ENCODE measurements around the gene PTPN2. TPM values are rescaled to one million over a fixed set of nuclear protein-coding genes. Genes with fewer than 3 reads are reported as not detected.

Gene PTPN2
- polyA plus RNA-seq, 2 of the 4 experiments (the other 2 are of a cell fraction) = 23.0 to 32.4 TPM

DNA sequence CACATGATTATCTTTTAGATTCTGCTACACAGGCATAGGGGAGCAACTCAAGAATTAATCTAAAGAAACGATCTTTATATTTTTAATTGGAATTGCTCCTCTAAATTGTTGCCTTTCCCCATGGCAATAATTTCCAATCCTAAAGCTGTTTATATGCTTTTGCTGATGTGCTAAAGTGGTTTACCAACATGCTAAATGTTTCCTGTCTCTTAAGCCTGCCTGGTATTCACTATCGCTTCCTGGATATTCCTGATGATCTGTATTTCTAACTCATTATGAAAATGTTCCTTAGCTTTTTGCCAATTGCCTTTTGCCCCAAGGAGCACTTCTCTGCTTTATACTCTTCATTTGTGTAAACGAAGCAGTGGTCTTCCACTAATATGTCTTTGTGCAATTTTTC, 65.8 kb downstream of the PTPN2 start:
- no peak overlapping the region for H3K4me3 ChIP-seq
- DNase-seq (ENCODE audit: low read depth in 1 of 2, low spot score in 1 of 2) (no peak), FAIRE-seq (no peak), ATAC-seq (no peak)
- no peak overlapping the region for H3K4me2 ChIP-seq
- CTCF ChIA-PET = no interaction called here
- 95% methylated on average over 3 of the region's 3 CpGs for WGBS (ENCODE audit: missing lambda C conversion rate)
- POLR2A ChIA-PET = no interaction called here
- H3K9me3 ChIP-seq = no peaks in the 10 kb centered on the region
- TF ChIP-seq CHD2 (IDR thresholded peaks at IDR 0.05; ENCODE audit: low read length, partially characterized antibody) (no peak), ZFP36 (IDR thresholded peaks at IDR 0.05; ENCODE audit: borderline replicate concordance, partially characterized antibody) (no peak), HOXA7 (CRISPR knock-in tag; IDR thresholded peaks at IDR 0.05) (no peak), EP300 (IDR thresholded peaks at IDR 0.05) (no peak), FOSB (CRISPR knock-in tag; IDR thresholded peaks at IDR 0.05) (no peak), CBX8 (IDR thresholded peaks at IDR 0.05) (no peak), FOSL2 (IDR thresholded peaks at IDR 0.05) (no peak), FOSL2 (CRISPR knock-in tag; IDR thresholded peaks at IDR 0.05) (no peak), HOXB5 (CRISPR knock-in tag; IDR thresholded peaks at IDR 0.05) (no peak)
- TF ChIP-seq, protein P1, sequence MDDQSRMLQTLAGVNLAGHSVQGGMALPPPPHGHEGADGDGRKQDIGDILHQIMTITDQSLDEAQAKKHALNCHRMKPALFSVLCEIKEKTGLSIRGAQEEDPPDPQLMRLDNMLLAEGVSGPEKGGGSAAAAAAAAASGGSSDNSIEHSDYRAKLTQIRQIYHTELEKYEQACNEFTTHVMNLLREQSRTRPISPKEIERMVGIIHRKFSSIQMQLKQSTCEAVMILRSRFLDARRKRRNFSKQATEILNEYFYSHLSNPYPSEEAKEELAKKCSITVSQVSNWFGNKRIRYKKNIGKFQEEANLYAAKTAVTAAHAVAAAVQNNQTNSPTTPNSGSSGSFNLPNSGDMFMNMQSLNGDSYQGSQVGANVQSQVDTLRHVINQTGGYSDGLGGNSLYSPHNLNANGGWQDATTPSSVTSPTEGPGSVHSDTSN (IDR thresholded peaks at IDR 0.05) = no peak
- TF ChIP-seq, protein P2, sequence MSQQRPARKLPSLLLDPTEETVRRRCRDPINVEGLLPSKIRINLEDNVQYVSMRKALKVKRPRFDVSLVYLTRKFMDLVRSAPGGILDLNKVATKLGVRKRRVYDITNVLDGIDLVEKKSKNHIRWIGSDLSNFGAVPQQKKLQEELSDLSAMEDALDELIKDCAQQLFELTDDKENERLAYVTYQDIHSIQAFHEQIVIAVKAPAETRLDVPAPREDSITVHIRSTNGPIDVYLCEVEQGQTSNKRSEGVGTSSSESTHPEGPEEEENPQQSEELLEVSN (IDR thresholded peaks at IDR 0.05; ENCODE audit: borderline replicate concordance, low read depth) = no peak
- TF ChIP-seq, protein P3, sequence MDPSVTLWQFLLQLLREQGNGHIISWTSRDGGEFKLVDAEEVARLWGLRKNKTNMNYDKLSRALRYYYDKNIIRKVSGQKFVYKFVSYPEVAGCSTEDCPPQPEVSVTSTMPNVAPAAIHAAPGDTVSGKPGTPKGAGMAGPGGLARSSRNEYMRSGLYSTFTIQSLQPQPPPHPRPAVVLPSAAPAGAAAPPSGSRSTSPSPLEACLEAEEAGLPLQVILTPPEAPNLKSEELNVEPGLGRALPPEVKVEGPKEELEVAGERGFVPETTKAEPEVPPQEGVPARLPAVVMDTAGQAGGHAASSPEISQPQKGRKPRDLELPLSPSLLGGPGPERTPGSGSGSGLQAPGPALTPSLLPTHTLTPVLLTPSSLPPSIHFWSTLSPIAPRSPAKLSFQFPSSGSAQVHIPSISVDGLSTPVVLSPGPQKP (IDR thresholded peaks at IDR 0.05; ENCODE audit: low read depth, low read length) = no peak
- TF ChIP-seq, protein P4, sequence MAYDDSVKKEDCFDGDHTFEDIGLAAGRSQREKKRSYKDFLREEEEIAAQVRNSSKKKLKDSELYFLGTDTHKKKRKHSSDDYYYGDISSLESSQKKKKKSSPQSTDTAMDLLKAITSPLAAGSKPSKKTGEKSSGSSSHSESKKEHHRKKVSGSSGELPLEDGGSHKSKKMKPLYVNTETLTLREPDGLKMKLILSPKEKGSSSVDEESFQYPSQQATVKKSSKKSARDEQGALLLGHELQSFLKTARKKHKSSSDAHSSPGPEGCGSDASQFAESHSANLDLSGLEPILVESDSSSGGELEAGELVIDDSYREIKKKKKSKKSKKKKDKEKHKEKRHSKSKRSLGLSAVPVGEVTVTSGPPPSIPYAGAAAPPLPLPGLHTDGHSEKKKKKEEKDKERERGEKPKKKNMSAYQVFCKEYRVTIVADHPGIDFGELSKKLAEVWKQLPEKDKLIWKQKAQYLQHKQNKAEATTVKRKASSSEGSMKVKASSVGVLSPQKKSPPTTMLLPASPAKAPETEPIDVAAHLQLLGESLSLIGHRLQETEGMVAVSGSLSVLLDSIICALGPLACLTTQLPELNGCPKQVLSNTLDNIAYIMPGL (CRISPR knock-in tag; IDR thresholded peaks at IDR 0.05; ENCODE audit: borderline replicate concordance) = no peak
- H3K27ac ChIP-seq = no peak overlapping the region
- H3K4me1 ChIP-seq = no peaks in the 10 kb centered on the region

DNA sequence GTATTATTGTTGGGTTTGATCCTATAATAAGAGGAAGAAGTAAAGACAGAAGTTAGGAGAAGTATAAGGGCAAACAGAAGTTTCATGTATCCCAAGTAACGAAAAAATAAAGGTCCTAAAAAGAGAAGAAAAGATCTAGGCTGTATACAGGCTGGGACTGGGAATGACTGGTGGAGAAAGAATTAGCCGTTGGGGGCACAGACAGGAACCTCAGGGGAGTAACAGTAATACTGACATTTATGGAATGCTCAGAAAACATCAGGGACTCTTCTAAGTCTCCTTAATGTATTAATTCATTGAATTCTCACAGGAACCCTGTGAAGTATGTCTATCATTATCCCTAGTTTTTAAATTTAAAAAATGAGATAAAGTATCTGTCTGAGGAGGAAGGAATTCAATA, 67.6 kb downstream of the PTPN2 start:
- Histone ChIP-seq H3K4me1 (no peaks in the 10 kb centered on the region), H3K4me2 (no peak overlapping the region), H3K9me3 (no peaks in the 10 kb centered on the region), H3K4me3 (no peak overlapping the region), H3K27ac (no peak overlapping the region)
- 91% methylated on average over 2 of the region's 2 CpGs for WGBS (ENCODE audit: missing lambda C conversion rate)
- no peak for ATAC-seq
- FAIRE-seq = no peak
- DNase-seq (ENCODE audit: low read depth in 1 of 2, low spot score in 1 of 2) = no peak
- ChIA-PET CTCF (interaction anchor here (1.8 kb wide), 1 partner anchor 77 kb away, joined by 5 read pairs; no protein-coding TSS in a partner anchor), POLR2A (no interaction called here)
- TF ChIP-seq RNF2 (IDR thresholded peaks at IDR 0.05; ENCODE audit: borderline replicate concordance, low read depth) (no peak), CBX8 (IDR thresholded peaks at IDR 0.05) (no peak), RFX5 (IDR thresholded peaks at IDR 0.05) (no peak), KDM1A (IDR thresholded peaks at IDR 0.05; ENCODE audit: low read depth) (no peak), NR3C1 (IDR thresholded peaks at IDR 0.05) (no peak), NFE2L2 (conservative IDR thresholded peaks at IDR 0.05; ENCODE audit: low read length) (no peak), POLR2A (IDR thresholded peaks at IDR 0.05; ENCODE audit: low read length) (no peak)

DNA sequence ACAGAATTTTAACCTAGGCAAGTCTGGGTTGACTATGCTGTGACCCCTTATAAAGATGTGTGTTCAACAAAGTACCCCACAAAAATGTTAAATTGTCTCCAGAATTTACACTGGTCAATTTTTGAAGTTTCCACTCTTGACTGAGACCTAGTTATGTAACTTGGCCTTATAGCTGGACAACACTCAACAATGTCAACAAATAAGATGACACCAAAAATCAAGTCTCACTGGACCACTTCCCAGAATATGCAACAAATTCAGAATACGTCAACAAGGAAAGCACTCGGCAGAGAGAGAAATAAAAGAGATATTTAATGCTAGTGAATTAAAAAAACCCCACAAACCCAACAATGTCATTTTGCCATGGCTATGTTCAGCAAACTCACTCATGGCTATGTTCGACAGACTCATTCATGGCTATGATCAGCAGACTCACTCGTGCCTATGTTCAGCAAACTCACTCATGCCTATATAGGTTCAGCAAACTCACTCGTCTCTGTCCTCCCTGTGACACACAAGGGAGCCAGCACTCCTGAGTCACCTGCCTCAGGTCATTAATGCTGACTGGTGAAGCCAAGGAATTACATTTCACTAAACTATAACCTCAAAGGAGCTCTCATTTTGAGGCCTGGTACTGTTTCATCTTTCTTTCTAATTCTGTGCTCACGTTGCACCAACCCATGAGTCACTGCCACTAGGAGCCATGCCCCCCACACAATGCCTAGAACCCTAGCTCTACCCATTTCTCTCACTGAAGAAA, 72.7 kb downstream of the PTPN2 start:
- ATAC-seq (no peak), FAIRE-seq (no peak), DNase-seq (ENCODE audit: low read depth in 1 of 2, low spot score in 1 of 2) (no peak)
- 77% methylated on average over 6 of the region's 6 CpGs for WGBS (ENCODE audit: missing lambda C conversion rate)
- 0 out of 3 replicates have a peak, but pooled peaks cover 4% of the 10 kb centered on the region for H3K9me3 ChIP-seq
- CTCF ChIA-PET = interaction anchor here (0.5 kb wide), 1 partner anchor 347 kb away, joined by 5 read pairs; no protein-coding TSS in a partner anchor
- H3K4me1 ChIP-seq = no peaks in the 10 kb centered on the region
- H3K27ac ChIP-seq = no peak overlapping the region
- POLR2A ChIA-PET = no interaction called here
- H3K4me3 ChIP-seq = no peak overlapping the region
- H3K4me2 ChIP-seq = no peak overlapping the region
- TF ChIP-seq RAD21 (conservative IDR thresholded peaks at IDR 0.05 in 1 of 2, IDR thresholded peaks at IDR 0.05 in 1 of 2) = no peak
- TF ChIP-seq, protein P5, sequence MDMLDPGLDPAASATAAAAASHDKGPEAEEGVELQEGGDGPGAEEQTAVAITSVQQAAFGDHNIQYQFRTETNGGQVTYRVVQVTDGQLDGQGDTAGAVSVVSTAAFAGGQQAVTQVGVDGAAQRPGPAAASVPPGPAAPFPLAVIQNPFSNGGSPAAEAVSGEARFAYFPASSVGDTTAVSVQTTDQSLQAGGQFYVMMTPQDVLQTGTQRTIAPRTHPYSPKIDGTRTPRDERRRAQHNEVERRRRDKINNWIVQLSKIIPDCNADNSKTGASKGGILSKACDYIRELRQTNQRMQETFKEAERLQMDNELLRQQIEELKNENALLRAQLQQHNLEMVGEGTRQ (IDR thresholded peaks at IDR 0.05) = no peak
- TF ChIP-seq NFE2L2 (conservative IDR thresholded peaks at IDR 0.05; ENCODE audit: low read length) = no peak
- TF ChIP-seq, protein P6, sequence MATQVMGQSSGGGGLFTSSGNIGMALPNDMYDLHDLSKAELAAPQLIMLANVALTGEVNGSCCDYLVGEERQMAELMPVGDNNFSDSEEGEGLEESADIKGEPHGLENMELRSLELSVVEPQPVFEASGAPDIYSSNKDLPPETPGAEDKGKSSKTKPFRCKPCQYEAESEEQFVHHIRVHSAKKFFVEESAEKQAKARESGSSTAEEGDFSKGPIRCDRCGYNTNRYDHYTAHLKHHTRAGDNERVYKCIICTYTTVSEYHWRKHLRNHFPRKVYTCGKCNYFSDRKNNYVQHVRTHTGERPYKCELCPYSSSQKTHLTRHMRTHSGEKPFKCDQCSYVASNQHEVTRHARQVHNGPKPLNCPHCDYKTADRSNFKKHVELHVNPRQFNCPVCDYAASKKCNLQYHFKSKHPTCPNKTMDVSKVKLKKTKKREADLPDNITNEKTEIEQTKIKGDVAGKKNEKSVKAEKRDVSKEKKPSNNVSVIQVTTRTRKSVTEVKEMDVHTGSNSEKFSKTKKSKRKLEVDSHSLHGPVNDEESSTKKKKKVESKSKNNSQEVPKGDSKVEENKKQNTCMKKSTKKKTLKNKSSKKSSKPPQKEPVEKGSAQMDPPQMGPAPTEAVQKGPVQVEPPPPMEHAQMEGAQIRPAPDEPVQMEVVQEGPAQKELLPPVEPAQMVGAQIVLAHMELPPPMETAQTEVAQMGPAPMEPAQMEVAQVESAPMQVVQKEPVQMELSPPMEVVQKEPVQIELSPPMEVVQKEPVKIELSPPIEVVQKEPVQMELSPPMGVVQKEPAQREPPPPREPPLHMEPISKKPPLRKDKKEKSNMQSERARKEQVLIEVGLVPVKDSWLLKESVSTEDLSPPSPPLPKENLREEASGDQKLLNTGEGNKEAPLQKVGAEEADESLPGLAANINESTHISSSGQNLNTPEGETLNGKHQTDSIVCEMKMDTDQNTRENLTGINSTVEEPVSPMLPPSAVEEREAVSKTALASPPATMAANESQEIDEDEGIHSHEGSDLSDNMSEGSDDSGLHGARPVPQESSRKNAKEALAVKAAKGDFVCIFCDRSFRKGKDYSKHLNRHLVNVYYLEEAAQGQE (IDR thresholded peaks at IDR 0.05) = no peak
- no peak for TF ChIP-seq EHMT2 (IDR thresholded peaks at IDR 0.05; ENCODE audit: low read depth)
- TF ChIP-seq CBX2 (IDR thresholded peaks at IDR 0.05; ENCODE audit: borderline replicate concordance, low read depth) = no peak
- no peak for TF ChIP-seq CHD4 (IDR thresholded peaks at IDR 0.05; ENCODE audit: borderline replicate concordance)
